HG03460 (cell line): ENCODE results near the gene AFG3L2.

Source experiments
- ATAC-seq: cut with Tn5 transposase; IDR thresholded peaks from one replicate; pipeline ENCODE4 v1.9.1; 2021; ENCODE audit not compliant: unreplicated experiment

AFG3L2 gene

GRCh38 chr18:12306752-12307700 is 70.0 kb downstream of the AFG3L2 start:
- ATAC-seq = no peak

GRCh38 chr18:12305930-12306629 is 70.9 kb downstream of the AFG3L2 start:
- ATAC-seq = no peak

- ATAC-seq = no peak
Observed at GRCh38 chr18:12305211-12305610, 71.8 kb downstream of the AFG3L2 start.

GRCh38 chr18:12304351-12305210 is 72.4 kb downstream of the AFG3L2 start:
- no peak for ATAC-seq

GRCh38 chr18:12302391-12303147 is 74.5 kb downstream of the AFG3L2 start:
- ATAC-seq = no peak

- ATAC-seq = no peak
Observed at GRCh38 chr18:12301263-12302005, 75.6 kb downstream of the AFG3L2 start.

GRCh38 chr18:12299862-12300261 is 77.2 kb downstream of the AFG3L2 start:
- no peak for ATAC-seq

- ATAC-seq = no peak
Observed at GRCh38 chr18:12296457-12296856, 80.6 kb downstream of the AFG3L2 start.

GRCh38 chr18:12296087-12296403 is 81.0 kb downstream of the AFG3L2 start:
- ATAC-seq = no peak

GRCh38 chr18:12295389-12296086 is 81.5 kb downstream of the AFG3L2 start:
- ATAC-seq = no peak

- ATAC-seq = no peak
Observed at GRCh38 chr18:12293831-12294230, 83.2 kb downstream of the AFG3L2 start.

GRCh38 chr18:12291690-12292089 is 85.3 kb downstream of the AFG3L2 start:
- ATAC-seq = no peak

- no peak for ATAC-seq
Observed at GRCh38 chr18:12291161-12291560, 85.9 kb downstream of the AFG3L2 start.

- ATAC-seq = no peak
Observed at GRCh38 chr18:12290086-12290485, 86.9 kb downstream of the AFG3L2 start.

GRCh38 chr18:12288403-12288755 is 88.6 kb downstream of the AFG3L2 start:
- no peak for ATAC-seq

GRCh38 chr18:12287684-12288402 is 89.2 kb downstream of the AFG3L2 start:
- no peak for ATAC-seq

- ATAC-seq = no peak
Observed at GRCh38 chr18:12287131-12287681, 89.8 kb downstream of the AFG3L2 start.

- ATAC-seq = no peak
Observed at GRCh38 chr18:12283666-12284065, 93.4 kb downstream of the AFG3L2 start.
